ENCODE data around the gene C22orf23. TPM values are rescaled to one million over a fixed set of nuclear protein-coding genes. Genes with fewer than 3 reads are reported as not detected.

Gene C22orf23
- polyA plus RNA-seq, 1 of the 3 experiments (the other 2 are of a cell fraction): 0.33 TPM

DNA sequence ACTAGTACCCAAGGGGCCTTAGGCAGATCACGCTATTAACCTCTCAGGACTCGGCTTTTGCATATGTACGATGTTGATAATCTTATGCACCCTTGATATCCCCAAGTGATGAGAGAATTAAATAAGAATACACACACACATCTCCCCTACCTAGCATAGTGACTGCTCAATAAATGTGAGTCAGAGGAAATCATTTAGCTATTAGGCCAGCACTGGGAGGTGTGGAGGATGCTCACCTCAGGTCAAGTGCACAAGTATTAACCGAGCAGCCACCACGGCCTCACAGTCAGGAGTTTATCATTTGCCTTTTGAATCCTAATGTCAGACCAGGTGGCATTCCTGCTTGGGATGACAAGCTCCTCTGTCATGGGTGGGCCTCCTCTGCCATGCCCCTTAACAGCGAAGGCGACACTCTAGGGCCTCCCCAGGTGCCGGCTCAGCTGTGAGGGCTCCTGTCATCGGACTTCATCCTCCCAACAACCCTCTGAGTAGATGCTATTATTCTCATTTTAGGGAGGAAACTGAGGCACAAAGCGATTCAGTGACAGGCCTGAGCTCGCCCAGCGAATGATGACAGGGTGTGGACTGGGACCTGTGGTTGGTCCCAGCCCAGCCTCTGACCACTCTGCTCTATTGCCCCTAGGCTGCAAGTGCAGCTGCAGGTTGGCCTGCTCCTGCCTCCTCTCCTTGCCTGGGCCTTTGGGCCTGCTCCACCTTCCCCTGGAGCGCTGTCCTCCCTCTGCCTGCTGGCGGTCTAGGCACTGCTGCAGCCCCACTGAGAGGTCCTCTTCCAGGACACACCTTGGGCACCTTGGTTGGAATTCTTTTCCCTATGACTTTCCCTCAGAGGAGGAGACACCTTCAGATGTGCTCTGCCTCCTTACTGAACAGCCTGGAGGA is 36.0 kb upstream of the C22orf23 start:
- Histone ChIP-seq H3K27me3 (ENCODE audit: insufficient read depth) (no peaks in the 10 kb centered on the region), H3K9me3 (no peaks in the 10 kb centered on the region), H4K20me1 (ENCODE audit: insufficient read depth) (no peaks in the 10 kb centered on the region), H3K36me3 (replicated peaks in 1 of 2; ENCODE audit: control insufficient read depth in 1 of 2, insufficient read depth in 2 of 2, low read length in 1 of 2) (no peaks in the 10 kb centered on the region), H3F3A (replicated peaks; ENCODE audit: insufficient read depth) (no peaks in the 10 kb centered on the region), H3K4me2 (no peak overlapping the region), H3K79me2 (ENCODE audit: insufficient read depth) (no peaks in the 10 kb centered on the region), H3K4me1 (ENCODE audit: control insufficient read depth in 1 of 2, insufficient read depth in 2 of 2, low read depth in 1 of 2, low read length in 1 of 2) (no peaks in the 10 kb centered on the region; a peak in 1 of 4 replicates), H3K9me2 (no peaks in the 10 kb centered on the region), H3K4me3 (ENCODE audit: low read depth in 2 of 2, low read length in 1 of 2) (no peak overlapping the region), H3K9ac (no peak overlapping the region), H3K27ac (ENCODE audit: low read depth in 2 of 2, low read length in 1 of 2) (no peak overlapping the region), H2AFZ (ENCODE audit: low read depth) (no peak overlapping the region)
- no peak for TF ChIP-seq USF2 (IDR thresholded peaks at IDR 0.05; ENCODE audit: borderline replicate concordance, low read depth, low read length)
- DNase-seq: no peak
- ChIA-PET POLR2A (no interaction called here), CTCF (interaction anchor here (1.0 kb wide), 1 partner anchor 9 kb away, joined by 3 read pairs; no protein-coding TSS in a partner anchor)
- 94% methylated on average over 5 of the region's 14 CpGs for WGBS (ENCODE audit: low lambda C conversion rate)

DNA sequence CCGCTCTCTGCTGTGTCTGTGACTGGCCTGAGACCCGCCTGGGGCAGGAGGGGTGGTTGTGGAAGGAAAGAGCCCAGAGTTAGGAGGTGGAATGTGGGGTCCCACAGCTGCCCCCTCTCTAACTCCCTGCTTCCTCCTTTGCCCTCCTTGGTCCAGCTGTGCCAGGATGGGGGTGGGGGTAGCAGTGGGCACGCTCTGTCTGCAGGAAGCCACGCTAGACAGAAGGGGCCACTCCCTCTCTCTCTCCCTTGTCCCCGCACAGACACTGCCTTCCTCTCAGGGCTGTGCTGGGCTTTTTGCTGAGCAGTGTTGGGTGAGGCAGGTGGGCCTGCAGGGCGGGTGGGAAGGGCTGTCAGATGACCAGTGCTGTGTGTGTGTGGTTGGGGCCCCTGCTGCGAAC is 33.0 kb upstream of the C22orf23 start:
- ChIA-PET POLR2A (no interaction called here), CTCF (no interaction called here)
- no peak for DNase-seq
- Histone ChIP-seq H3K4me3 (ENCODE audit: low read depth in 2 of 2, low read length in 1 of 2) (no peak overlapping the region), H2AFZ (ENCODE audit: low read depth) (no peak overlapping the region), H4K20me1 (ENCODE audit: insufficient read depth) (no peaks in the 10 kb centered on the region), H3K79me2 (ENCODE audit: insufficient read depth) (no peaks in the 10 kb centered on the region), H3K36me3 (replicated peaks in 1 of 2; ENCODE audit: control insufficient read depth in 1 of 2, insufficient read depth in 2 of 2, low read length in 1 of 2) (no peaks in the 10 kb centered on the region), H3K27ac (ENCODE audit: low read depth in 2 of 2, low read length in 1 of 2) (no peak overlapping the region), H3K27me3 (ENCODE audit: insufficient read depth) (no peaks in the 10 kb centered on the region), H3K9me3 (no peaks in the 10 kb centered on the region), H3K4me2 (no peak overlapping the region), H3K9ac (no peak overlapping the region), H3K9me2 (no peaks in the 10 kb centered on the region), H3K4me1 (ENCODE audit: control insufficient read depth in 1 of 2, insufficient read depth in 2 of 2, low read depth in 1 of 2, low read length in 1 of 2) (no peaks in the 10 kb centered on the region; a peak in 1 of 4 replicates), H3F3A (replicated peaks; ENCODE audit: insufficient read depth) (no peaks in the 10 kb centered on the region)
- 100% methylated on average over 1 of the region's 7 CpGs for WGBS (ENCODE audit: low lambda C conversion rate)
- no peak for TF ChIP-seq MEF2A (IDR thresholded peaks at IDR 0.05; ENCODE audit: borderline replicate concordance, low read depth)
- no peak for TF ChIP-seq MXI1 (IDR thresholded peaks at IDR 0.05; ENCODE audit: low read depth, low read length)
- TF ChIP-seq, protein P1, sequence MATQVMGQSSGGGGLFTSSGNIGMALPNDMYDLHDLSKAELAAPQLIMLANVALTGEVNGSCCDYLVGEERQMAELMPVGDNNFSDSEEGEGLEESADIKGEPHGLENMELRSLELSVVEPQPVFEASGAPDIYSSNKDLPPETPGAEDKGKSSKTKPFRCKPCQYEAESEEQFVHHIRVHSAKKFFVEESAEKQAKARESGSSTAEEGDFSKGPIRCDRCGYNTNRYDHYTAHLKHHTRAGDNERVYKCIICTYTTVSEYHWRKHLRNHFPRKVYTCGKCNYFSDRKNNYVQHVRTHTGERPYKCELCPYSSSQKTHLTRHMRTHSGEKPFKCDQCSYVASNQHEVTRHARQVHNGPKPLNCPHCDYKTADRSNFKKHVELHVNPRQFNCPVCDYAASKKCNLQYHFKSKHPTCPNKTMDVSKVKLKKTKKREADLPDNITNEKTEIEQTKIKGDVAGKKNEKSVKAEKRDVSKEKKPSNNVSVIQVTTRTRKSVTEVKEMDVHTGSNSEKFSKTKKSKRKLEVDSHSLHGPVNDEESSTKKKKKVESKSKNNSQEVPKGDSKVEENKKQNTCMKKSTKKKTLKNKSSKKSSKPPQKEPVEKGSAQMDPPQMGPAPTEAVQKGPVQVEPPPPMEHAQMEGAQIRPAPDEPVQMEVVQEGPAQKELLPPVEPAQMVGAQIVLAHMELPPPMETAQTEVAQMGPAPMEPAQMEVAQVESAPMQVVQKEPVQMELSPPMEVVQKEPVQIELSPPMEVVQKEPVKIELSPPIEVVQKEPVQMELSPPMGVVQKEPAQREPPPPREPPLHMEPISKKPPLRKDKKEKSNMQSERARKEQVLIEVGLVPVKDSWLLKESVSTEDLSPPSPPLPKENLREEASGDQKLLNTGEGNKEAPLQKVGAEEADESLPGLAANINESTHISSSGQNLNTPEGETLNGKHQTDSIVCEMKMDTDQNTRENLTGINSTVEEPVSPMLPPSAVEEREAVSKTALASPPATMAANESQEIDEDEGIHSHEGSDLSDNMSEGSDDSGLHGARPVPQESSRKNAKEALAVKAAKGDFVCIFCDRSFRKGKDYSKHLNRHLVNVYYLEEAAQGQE (IDR thresholded peaks at IDR 0.05; ENCODE audit: low read depth, low read length): no peak
- no peak for TF ChIP-seq RAD21 (IDR thresholded peaks at IDR 0.05; ENCODE audit: low read length)
- no peak for TF ChIP-seq POLR2AphosphoS5 (IDR thresholded peaks at IDR 0.05; ENCODE audit: low read depth, low read length)
- no peak for TF ChIP-seq JUND (IDR thresholded peaks at IDR 0.05)
- no peak for TF ChIP-seq FOXJ3 (CRISPR knock-in tag; IDR thresholded peaks at IDR 0.05)
- no peak for TF ChIP-seq GATA2 (CRISPR knock-in tag; IDR thresholded peaks at IDR 0.05)
- no peak for TF ChIP-seq GABPA (IDR thresholded peaks at IDR 0.05; ENCODE audit: low read depth)
- TF ChIP-seq EP300 (IDR thresholded peaks at IDR 0.05; ENCODE audit: borderline replicate concordance in 1 of 2, low read depth in 1 of 2, low read length in 1 of 2): no peak
- TF ChIP-seq YY1 (IDR thresholded peaks at IDR 0.05; ENCODE audit: low read depth): no peak
- no peak for TF ChIP-seq SIN3A (IDR thresholded peaks at IDR 0.05; ENCODE audit: borderline replicate concordance, low read depth, low read length)
- no peak for TF ChIP-seq TCF12 (IDR thresholded peaks at IDR 0.05)
- TF ChIP-seq RXRA (IDR thresholded peaks at IDR 0.05; ENCODE audit: borderline replicate concordance, low read depth): no peak
- no peak for TF ChIP-seq IRF3 (IDR thresholded peaks at IDR 0.05; ENCODE audit: low read depth, low read length)
- TF ChIP-seq, protein P2, sequence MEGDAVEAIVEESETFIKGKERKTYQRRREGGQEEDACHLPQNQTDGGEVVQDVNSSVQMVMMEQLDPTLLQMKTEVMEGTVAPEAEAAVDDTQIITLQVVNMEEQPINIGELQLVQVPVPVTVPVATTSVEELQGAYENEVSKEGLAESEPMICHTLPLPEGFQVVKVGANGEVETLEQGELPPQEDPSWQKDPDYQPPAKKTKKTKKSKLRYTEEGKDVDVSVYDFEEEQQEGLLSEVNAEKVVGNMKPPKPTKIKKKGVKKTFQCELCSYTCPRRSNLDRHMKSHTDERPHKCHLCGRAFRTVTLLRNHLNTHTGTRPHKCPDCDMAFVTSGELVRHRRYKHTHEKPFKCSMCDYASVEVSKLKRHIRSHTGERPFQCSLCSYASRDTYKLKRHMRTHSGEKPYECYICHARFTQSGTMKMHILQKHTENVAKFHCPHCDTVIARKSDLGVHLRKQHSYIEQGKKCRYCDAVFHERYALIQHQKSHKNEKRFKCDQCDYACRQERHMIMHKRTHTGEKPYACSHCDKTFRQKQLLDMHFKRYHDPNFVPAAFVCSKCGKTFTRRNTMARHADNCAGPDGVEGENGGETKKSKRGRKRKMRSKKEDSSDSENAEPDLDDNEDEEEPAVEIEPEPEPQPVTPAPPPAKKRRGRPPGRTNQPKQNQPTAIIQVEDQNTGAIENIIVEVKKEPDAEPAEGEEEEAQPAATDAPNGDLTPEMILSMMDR (IDR thresholded peaks at IDR 0.05): no peak
- no peak for TF ChIP-seq RFX5 (IDR thresholded peaks at IDR 0.05; ENCODE audit: low read length)
- no peak for TF ChIP-seq EZH2phosphoT487 (IDR thresholded peaks at IDR 0.05; ENCODE audit: borderline replicate concordance, low read depth)
- TF ChIP-seq TEAD4 (IDR thresholded peaks at IDR 0.05; ENCODE audit: borderline replicate concordance, insufficient read depth): no peak
